Activated B cell treated with CpG ODN at 0.5 μM for 24 hours (primary cell): ENCODE data around the gene DNAJB8. TPM values are rescaled to one million over a fixed set of nuclear protein-coding genes. Genes with fewer than 3 reads are reported as not detected.
A peak's percentile ranks its signal among the peaks of the same experiment; 100 is the strongest.

Source experiments
- ATAC-seq: fragments of 200-7000 bp; cut with Tn5 transposase; one replicate; pipeline ENCODE4 v1.10.0; 2021; ENCODE audit warnings: low read depth, mild to moderate bottlenecking, moderate library complexity
- CTCF ChIA-PET: fragments of 350-600 bp; sonication (Branson Sonifier 250); formaldehyde crosslinking; loops from one replicate; lab custom pipeline; 2021; ENCODE audit warnings: antibody characterized with exemption; lab: Charles Lee
- POLR2A ChIA-PET: fragments of 350-600 bp; sonication (Branson Sonifier 250); formaldehyde crosslinking; loops from one replicate; lab custom pipeline; 2021; ENCODE audit warnings: antibody characterized with exemption; lab: Charles Lee
- DNase-seq: peaks from one replicate; pipeline ENCODE4 v3.0.0; 2022
- H3K27ac Mint-ChIP-seq: one replicate; pipeline ENCODE4 v1.8.0; 2020; ENCODE audit warnings: mixed read lengths
- H3K27me3 Mint-ChIP-seq: one replicate; pipeline ENCODE4 v1.8.0; 2021; ENCODE audit warnings: mixed read lengths
- H3K36me3 Mint-ChIP-seq: one replicate; pipeline ENCODE4 v1.8.0; 2021; ENCODE audit warnings: low read depth, mixed read lengths
- H3K4me1 Mint-ChIP-seq: one replicate; pipeline ENCODE4 v1.8.0; 2021; ENCODE audit warnings: mixed read lengths
- H3K4me3 Mint-ChIP-seq: one replicate; pipeline ENCODE4 v1.8.0; 2020; ENCODE audit warnings: mild to moderate bottlenecking, mixed read lengths
- H3K9me3 Mint-ChIP-seq: one replicate; pipeline ENCODE4 v1.8.0; 2020; ENCODE audit warnings: mixed read lengths
- intact Hi-C: fragments of 100-400 bp; cut with micrococcal nuclease; formaldehyde crosslinking; loops from one replicate; pipeline ENCODE4 v1.15.1; 2024
- total RNA-seq: library from RNA; stranded (reverse); gene quantifications from 2 replicates; pipeline ENCODE4 v1.2.3, GENCODE V29; 2022
- TF ChIP-seq, protein P1 (sequence below): fragments of 200-600 bp; IDR thresholded peaks from one replicate; pipeline ENCODE4 v1.8.0; 2022; ENCODE audit warnings: antibody characterized with exemption, mild to moderate bottlenecking

Gene DNAJB8
- total RNA-seq, 1 donor from 2014 or later: not detected

DNA sequence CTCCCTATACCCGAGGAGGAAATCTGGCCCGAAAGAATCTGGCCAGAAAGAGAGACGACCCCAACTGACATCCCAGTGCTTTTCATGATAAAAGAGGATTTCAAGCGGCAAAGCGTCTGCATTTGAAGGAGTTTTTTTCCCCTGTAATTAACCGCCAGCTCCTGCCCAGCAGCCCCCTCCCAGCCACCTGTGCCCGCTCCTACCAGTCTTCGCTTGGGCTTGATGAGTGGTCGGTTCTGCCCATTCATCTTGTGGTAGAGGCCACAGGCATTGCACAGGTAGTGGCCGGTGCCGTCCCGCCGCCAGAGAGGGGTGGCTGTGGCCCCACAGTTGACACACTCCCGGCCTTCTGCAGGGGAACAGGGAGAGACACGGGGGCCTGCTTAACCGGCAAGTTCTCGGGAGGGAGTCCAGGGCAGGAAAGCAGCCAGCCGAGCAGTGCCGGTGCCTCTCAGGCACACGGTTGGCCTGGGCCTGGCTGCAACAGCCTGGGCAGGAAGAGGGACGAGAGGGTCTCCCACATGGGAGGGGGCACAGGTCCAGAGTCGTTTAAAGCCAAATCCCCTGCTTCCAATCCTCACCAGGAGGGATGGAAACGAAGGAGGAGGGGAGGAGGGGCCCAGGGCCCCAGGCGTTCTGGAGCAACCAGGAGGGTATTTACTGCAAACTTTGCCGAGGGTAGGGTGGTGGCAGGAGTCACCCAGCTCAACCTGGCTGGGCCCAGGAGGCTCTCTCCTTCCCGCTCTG is 17.1 kb upstream of the DNAJB8 start:
- peak overlapping the region; percentile 68 for H3K4me3 Mint-ChIP-seq
- CTCF ChIA-PET: no interaction called here
- H3K4me1 Mint-ChIP-seq: peaks cover 35% of the 10 kb centered on the region
- TF ChIP-seq, protein P1, sequence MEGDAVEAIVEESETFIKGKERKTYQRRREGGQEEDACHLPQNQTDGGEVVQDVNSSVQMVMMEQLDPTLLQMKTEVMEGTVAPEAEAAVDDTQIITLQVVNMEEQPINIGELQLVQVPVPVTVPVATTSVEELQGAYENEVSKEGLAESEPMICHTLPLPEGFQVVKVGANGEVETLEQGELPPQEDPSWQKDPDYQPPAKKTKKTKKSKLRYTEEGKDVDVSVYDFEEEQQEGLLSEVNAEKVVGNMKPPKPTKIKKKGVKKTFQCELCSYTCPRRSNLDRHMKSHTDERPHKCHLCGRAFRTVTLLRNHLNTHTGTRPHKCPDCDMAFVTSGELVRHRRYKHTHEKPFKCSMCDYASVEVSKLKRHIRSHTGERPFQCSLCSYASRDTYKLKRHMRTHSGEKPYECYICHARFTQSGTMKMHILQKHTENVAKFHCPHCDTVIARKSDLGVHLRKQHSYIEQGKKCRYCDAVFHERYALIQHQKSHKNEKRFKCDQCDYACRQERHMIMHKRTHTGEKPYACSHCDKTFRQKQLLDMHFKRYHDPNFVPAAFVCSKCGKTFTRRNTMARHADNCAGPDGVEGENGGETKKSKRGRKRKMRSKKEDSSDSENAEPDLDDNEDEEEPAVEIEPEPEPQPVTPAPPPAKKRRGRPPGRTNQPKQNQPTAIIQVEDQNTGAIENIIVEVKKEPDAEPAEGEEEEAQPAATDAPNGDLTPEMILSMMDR: no peak
- no peaks in the 10 kb centered on the region for H3K36me3 Mint-ChIP-seq
- H3K9me3 Mint-ChIP-seq: no peaks in the 10 kb centered on the region
- no peak overlapping the region for H3K27ac Mint-ChIP-seq
- intact Hi-C loops: no loop called here
- ATAC-seq (no peak), DNase-seq (no peak)
- H3K27me3 Mint-ChIP-seq: peaks cover 71% of the 10 kb centered on the region
- POLR2A ChIA-PET: interaction anchor here (0.6 kb wide), 1 partner anchor 330 kb away, joined by 7 read pairs; no protein-coding TSS in a partner anchor

DNA sequence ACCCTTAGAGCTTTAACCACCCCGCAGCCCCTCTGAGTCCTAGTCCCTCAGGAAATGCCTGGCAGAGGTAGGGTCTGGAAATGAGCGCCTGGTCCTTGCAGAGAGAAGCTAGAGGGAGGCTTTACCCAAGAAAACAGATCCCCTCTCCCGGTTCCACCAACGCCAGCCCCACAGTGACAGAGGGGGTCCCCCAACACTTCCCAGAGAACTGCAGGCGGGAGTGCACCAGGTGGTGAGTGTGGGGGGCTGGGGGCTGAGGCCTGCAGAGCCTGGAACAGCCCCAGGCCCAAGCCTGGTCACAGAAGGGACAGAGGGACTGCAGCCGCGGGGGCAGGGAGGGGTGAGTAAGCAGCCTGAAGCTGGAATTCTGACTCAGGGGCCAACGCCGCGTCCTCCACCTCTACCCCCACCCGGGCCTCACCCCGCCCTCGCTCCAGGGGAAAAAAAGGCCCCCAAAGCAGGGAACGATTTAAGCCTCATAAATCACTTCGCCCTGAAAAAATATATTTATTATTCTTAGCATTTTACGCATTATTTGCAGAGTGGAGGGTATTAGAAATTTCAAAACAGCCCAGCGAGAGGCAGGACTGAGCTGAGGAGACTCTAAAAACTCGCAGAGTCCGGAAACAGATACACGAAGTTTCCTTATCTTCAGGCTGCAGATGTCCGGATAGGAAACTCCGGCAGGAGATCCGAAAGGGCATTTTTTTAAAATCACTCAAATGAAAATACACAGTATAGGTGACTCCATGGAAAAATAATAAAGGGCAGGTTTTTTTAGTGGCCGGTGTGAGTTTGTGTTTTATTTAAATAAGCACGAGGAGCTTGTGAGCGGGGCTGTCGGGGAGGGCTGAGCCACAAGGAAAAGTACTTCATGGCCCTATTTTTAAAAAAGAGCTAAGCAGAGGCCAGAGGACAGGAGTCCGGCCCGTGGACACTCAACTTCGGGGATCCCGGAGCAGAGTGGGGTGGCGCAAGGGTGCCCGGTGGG is 16.3 kb upstream of the DNAJB8 start:
- CTCF ChIA-PET: no interaction called here
- POLR2A ChIA-PET: no interaction called here

DNA sequence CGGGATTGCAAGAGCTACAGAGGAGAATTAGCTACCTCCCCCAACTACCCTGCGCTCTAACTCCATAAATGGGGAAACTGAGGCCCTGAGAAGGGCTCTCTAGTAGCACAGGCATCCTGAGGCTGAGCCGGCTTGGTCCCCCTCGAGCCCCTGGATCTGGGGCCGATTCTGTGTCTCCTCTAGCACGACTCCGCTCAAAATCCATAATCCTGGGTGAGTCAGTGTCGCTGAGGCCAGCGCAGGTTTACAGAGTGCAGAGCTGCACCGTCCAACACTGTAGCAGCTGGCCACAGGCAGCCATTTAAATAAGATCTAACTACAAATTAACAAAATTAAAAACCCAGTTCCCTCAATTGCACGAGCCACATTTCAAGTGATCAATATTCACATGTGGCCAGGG is 15.5 kb upstream of the DNAJB8 start:
- no peak overlapping the region for H3K4me3 Mint-ChIP-seq
- intact Hi-C loops: no loop called here
- POLR2A ChIA-PET: no interaction called here
- no peak for DNase-seq
- no peaks in the 10 kb centered on the region for H3K9me3 Mint-ChIP-seq
- ATAC-seq: no peak
- H3K36me3 Mint-ChIP-seq: no peaks in the 10 kb centered on the region
- CTCF ChIA-PET: no interaction called here
- H3K27me3 Mint-ChIP-seq: peaks cover 77% of the 10 kb centered on the region
- peaks cover 25% of the 10 kb centered on the region for H3K4me1 Mint-ChIP-seq
- H3K27ac Mint-ChIP-seq: no peak overlapping the region
- TF ChIP-seq, protein P1: no peak

More for the DNA sequence above, 16.3 kb upstream of the DNAJB8 start:
- H3K27me3 Mint-ChIP-seq: peaks cover 75% of the 10 kb centered on the region
- H3K9me3 Mint-ChIP-seq: no peaks in the 10 kb centered on the region
- H3K4me1 Mint-ChIP-seq: peaks cover 29% of the 10 kb centered on the region
- H3K4me3 Mint-ChIP-seq: peak overlapping the region; percentile 68
- no peak for DNase-seq
- TF ChIP-seq, protein P1: no peak
- H3K36me3 Mint-ChIP-seq: no peaks in the 10 kb centered on the region
- intact Hi-C loops: no loop called here
- ATAC-seq: no peak
- no peak overlapping the region for H3K27ac Mint-ChIP-seq

DNA sequence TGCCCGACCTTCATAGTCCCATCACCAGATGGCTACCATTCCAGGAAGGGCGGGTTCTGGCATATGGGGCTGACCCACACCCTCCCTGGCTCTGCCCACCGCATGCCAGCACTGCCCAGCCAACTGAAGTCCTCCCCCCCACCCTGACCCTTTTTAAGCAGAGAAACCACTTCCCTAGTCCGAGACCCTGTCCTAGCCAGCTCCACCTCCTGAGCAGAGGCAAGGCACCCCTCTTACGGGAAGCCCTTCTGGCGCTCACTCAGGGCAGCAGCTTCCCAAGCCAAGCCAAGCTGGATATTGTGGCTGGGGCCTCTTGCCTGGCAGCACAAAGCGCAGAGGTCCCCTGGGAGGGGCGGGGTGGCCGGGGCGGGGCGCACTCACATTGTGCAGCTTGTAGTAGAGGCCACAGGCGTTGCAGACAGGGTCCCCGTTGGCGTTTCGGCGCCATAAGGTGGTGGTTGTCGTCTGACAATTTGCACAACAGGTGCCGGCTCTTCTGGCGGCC is 14.8 kb upstream of the DNAJB8 start:
- POLR2A ChIA-PET: no interaction called here
- TF ChIP-seq, protein P1: no peak
- Mint-ChIP-seq H3K4me1 (peaks cover 20% of the 10 kb centered on the region), H3K4me3 (no peak overlapping the region), H3K36me3 (no peaks in the 10 kb centered on the region), H3K9me3 (no peaks in the 10 kb centered on the region), H3K27me3 (peaks cover 74% of the 10 kb centered on the region), H3K27ac (no peak overlapping the region)
- ATAC-seq (no peak), DNase-seq (no peak)
- intact Hi-C loops: no loop called here
- CTCF ChIA-PET: no interaction called here
